HepG2 (cell line): ENCODE results near the gene ZNF483. TPM values are rescaled to one million over a fixed set of nuclear protein-coding genes. Genes with fewer than 3 reads are reported as not detected.

ENCODE experiments used
- HHEX ChIP-seq: IDR thresholded peaks from 2 replicates; pipeline ENCODE4 v1.6.1; 2016; ENCODE audit warnings: control low read depth
- JUN ChIP-seq: sonication (generic); formaldehyde crosslinking; IDR thresholded peaks from 2 replicates; pipeline ENCODE4 v1.4.0; 2020; ENCODE audit warnings: mild to moderate bottlenecking, missing genetic modification reagents
- KLF11 ChIP-seq: IDR thresholded peaks from 2 replicates; pipeline ENCODE4 v1.6.1; 2016; ENCODE audit warnings: missing compliant biosample characterization
- MAF1 ChIP-seq: sonication (generic); formaldehyde crosslinking; IDR thresholded peaks from 2 replicates; pipeline ENCODE4 v1.5.0; 2020; ENCODE audit warnings: missing genetic modification reagents, borderline replicate concordance
- U2AF1 ChIP-seq: fragments of 200-400 bp; formaldehyde crosslinking; optimal IDR thresholded peaks from 2 replicates; pipeline ENCODE3; 2017; ENCODE audit warnings: mild to moderate bottlenecking, low read depth, low read length
- ZBTB40 ChIP-seq, 2 experiments: fragments of 450-650 bp in 1 of 2; sonication (generic) in 1 of 2; formaldehyde crosslinking in 1 of 2; IDR thresholded peaks; 2 replicates each; pipeline versions ENCODE4 v1.6.1 to v1.8.0; 2016 to 2022; ENCODE audit warnings: antibody characterized with exemption in 1 of 2, mild to moderate bottlenecking in 1 of 2, missing genetic modification reagents in 1 of 2
- ZFP36 ChIP-seq: fragments of 150-350 bp; IDR thresholded peaks from 2 replicates; pipeline ENCODE4 v1.6.1; 2018; ENCODE audit warnings: borderline replicate concordance, low read length, low read depth; ENCODE audit not compliant: partially characterized antibody
- ZFP82 ChIP-seq: sonication (generic); formaldehyde crosslinking; IDR thresholded peaks from 2 replicates; pipeline ENCODE4 v1.5.1; 2020; ENCODE audit warnings: mild to moderate bottlenecking, missing genetic modification reagents, borderline replicate concordance
- ZNF343 ChIP-seq: sonication (generic); formaldehyde crosslinking; IDR thresholded peaks from 2 replicates; pipeline ENCODE4 v1.4.0; 2020; ENCODE audit warnings: mild to moderate bottlenecking, missing genetic modification reagents
- ZNF431 ChIP-seq: sonication (generic); formaldehyde crosslinking; IDR thresholded peaks from 2 replicates; pipeline ENCODE4 v1.9.0; 2022; ENCODE audit warnings: missing genetic modification reagents, low read depth, mild to moderate bottlenecking, borderline replicate concordance
- ZNF510 ChIP-seq: sonication (generic); formaldehyde crosslinking; IDR thresholded peaks from 2 replicates; pipeline ENCODE4 v1.4.0; 2020; ENCODE audit warnings: low read depth, mild to moderate bottlenecking, missing genetic modification reagents
- ZNF75D ChIP-seq: sonication (generic); formaldehyde crosslinking; IDR thresholded peaks from 2 replicates; pipeline ENCODE4 v1.8.1; 2023; ENCODE audit warnings: missing genetic modification reagents, mild to moderate bottlenecking, borderline replicate concordance
- polyA plus RNA-seq, 8 experiments: library from polyadenylated mRNA; depleted of rRNA in 3 of 8; stranded (reverse) in 7 of 8; unstranded in 1 of 8; fragments of >200 nt; fragmentation: Illumina TruSeq in 4 of 8; extraction: Trizol in 4 of 8; gene quantifications; 2 replicates each; pipeline versions ENCODE4 v1.2.1 to v1.2.3, GENCODE V29; 2011 to 2016; ENCODE audit warnings: low read depth in 4 of 8, missing spikeins in 1 of 8, mixed read lengths in 1 of 8; ENCODE audit not compliant: insufficient read depth in 1 of 8
- total RNA-seq, 5 experiments: library from RNA; depleted of rRNA; stranded (reverse); fragments of >200 nt; fragmentation: Illumina TruSeq; extraction: Trizol; gene quantifications; 2 replicates each; pipeline ENCODE4 v1.2.3, GENCODE V29; 2016; ENCODE audit warnings: low read depth in 1 of 5
- TF ChIP-seq, protein P1 (sequence below): sonication (generic); formaldehyde crosslinking; IDR thresholded peaks from 2 replicates; pipeline ENCODE4 v1.4.0; 2020; ENCODE audit warnings: missing genetic modification reagents
- TF ChIP-seq, protein P2 (sequence below): sonication (generic); formaldehyde crosslinking; IDR thresholded peaks from 2 replicates; pipeline ENCODE4 v1.5.0; 2020; ENCODE audit warnings: mild to moderate bottlenecking, missing genetic modification reagents

ZNF483 gene
- total and polyA plus RNA-seq, 2 of the 13 experiments (the other 11 are each of a cell fraction or from before 2014, with no cell fraction given), result 2.0 to 9.5 TPM

DNA sequence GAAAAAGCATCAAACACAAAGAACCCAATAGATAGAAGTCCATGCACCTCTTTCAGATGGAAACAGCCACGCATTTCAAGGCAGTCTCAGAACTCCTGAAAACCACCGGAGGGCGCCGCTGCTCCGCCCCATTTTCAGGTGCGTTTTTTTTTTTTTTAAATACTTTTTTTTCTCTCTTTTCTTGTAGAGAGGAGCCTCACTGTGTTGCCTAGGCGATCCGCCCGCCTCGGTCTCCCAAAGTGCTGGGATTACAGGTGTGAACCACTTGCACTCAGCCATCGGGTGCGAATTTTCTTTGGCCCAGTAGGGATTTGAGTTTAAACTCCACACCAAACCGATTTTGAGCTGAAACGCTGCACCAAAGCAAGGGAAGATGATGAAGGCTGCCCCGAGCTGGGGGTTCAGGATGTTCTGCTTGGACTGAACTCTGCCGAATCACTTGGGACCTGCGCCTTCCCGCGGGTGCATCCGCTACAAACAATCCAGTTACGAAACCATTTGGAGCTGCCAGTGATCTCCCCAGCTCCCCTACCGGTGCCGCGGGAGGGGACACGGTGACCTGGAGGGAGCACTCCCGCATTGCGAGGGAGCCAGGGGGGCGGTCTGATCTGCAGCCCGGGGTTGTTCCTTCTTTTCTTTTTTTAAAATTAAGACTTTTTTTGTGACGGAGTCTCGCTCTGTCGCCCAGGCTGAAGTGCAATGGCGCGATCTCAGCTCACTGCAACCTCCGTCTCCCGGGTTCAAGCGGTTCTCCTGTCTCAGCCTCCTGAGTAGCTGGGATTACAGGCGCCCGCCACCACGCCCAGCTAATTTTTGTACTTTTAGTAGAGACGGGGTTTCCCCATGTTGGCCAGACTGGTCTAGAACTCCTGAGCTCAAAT is 73.1 kb downstream of the ZNF483 start (continued):
- TF ChIP-seq ZBTB40 (IDR thresholded peaks at IDR 0.05) (no peak), ZBTB40 (CRISPR knock-in tag; IDR thresholded peaks at IDR 0.05) (no peak), ZNF431 (CRISPR knock-in tag) (no peak), HHEX (CRISPR knock-in tag) (no peak), U2AF1 (no peak), ZFP36 (no peak), MAF1 (CRISPR knock-in tag) (no peak), KLF11 (CRISPR knock-in tag) (no peak), JUN (CRISPR knock-in tag) (no peak), ZNF343 (no peak), ZNF75D (CRISPR knock-in tag) (no peak), ZFP82 (no peak), ZNF510 (CRISPR knock-in tag) (no peak)
- TF ChIP-seq, protein P1, sequence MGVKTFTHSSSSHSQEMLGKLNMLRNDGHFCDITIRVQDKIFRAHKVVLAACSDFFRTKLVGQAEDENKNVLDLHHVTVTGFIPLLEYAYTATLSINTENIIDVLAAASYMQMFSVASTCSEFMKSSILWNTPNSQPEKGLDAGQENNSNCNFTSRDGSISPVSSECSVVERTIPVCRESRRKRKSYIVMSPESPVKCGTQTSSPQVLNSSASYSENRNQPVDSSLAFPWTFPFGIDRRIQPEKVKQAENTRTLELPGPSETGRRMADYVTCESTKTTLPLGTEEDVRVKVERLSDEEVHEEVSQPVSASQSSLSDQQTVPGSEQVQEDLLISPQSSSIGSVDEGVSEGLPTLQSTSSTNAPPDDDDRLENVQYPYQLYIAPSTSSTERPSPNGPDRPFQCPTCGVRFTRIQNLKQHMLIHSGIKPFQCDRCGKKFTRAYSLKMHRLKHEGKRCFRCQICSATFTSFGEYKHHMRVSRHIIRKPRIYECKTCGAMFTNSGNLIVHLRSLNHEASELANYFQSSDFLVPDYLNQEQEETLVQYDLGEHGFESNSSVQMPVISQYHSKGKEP (CRISPR knock-in tag), result no peak
- TF ChIP-seq, protein P2, sequence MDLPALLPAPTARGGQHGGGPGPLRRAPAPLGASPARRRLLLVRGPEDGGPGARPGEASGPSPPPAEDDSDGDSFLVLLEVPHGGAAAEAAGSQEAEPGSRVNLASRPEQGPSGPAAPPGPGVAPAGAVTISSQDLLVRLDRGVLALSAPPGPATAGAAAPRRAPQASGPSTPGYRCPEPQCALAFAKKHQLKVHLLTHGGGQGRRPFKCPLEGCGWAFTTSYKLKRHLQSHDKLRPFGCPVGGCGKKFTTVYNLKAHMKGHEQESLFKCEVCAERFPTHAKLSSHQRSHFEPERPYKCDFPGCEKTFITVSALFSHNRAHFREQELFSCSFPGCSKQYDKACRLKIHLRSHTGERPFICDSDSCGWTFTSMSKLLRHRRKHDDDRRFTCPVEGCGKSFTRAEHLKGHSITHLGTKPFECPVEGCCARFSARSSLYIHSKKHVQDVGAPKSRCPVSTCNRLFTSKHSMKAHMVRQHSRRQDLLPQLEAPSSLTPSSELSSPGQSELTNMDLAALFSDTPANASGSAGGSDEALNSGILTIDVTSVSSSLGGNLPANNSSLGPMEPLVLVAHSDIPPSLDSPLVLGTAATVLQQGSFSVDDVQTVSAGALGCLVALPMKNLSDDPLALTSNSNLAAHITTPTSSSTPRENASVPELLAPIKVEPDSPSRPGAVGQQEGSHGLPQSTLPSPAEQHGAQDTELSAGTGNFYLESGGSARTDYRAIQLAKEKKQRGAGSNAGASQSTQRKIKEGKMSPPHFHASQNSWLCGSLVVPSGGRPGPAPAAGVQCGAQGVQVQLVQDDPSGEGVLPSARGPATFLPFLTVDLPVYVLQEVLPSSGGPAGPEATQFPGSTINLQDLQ (CRISPR knock-in tag), result no peak
